ENCODE results near the gene GZMM.

The GZMM gene

GRCh38 chr19:535017-535835 is 8.6 kb upstream of the GZMM start:
- DNase-seq (ENCODE audit: low read depth) = no peak

DNA sequence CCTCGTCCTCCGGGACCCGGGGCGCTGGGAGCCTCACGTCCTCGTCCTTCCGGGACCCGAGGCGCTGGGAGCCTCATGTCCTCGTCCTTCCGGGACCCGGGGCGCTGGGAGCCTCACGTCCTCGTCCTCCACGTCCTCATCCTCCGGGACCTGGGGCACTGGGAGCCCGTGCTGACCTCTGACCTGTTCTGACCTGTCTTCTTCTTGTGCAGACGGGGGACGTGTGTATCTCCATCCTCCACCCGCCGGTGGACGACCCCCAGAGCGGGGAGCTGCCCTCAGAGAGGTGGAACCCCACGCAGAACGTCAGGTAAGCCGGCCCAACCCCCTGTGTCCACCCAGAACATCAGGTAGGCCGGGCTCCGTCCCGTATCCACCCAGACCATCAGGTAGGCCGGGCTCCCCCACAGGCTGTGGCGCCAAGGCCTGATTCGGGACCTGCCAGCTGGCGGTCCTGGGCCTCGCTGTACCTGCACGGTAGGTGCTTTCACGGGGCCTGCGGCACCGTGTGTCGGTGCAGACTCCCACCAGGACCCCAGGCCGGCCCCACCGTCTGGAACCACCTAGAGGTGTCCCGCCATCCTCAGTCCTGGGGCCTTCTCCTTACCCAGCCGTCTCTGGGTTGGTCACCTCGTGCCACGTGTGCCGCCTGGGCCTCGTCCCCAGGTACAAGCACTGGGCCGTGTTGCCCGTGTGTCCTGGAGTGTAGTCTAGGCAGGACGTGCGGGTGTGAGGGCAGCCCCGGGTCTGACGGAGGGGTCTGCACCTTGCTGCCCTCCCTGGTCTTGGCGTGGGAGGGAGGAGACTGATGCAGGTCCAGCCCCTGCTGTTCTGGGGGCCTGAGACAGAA is 7.6 kb upstream of the GZMM start:
- DNase-seq (ENCODE audit: low read depth) = no peak

DNA sequence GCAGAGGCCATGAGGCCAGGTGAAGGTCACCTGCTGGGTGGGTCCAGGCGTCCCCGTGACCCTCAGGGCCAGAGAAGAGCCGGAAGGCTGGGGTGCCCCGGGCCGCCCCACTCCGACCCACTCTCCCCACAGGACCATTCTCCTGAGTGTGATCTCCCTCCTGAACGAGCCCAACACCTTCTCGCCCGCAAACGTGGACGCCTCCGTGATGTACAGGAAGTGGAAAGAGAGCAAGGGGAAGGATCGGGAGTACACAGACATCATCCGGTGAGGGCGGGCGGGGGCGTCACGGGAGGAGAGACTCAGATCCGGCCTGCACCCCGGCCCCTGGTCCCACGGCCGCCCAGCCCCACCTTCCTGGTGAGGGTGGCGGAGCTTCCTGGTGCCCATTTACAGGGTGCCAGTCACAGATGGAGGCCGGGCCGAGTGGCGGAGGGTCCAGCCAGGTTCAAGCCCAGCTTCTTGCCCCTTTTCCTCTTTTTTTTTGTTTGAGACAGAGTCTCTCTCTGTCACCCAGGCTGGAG is 6.9 kb upstream of the GZMM start:
- DNase-seq (ENCODE audit: low read depth) = no peak

DNA sequence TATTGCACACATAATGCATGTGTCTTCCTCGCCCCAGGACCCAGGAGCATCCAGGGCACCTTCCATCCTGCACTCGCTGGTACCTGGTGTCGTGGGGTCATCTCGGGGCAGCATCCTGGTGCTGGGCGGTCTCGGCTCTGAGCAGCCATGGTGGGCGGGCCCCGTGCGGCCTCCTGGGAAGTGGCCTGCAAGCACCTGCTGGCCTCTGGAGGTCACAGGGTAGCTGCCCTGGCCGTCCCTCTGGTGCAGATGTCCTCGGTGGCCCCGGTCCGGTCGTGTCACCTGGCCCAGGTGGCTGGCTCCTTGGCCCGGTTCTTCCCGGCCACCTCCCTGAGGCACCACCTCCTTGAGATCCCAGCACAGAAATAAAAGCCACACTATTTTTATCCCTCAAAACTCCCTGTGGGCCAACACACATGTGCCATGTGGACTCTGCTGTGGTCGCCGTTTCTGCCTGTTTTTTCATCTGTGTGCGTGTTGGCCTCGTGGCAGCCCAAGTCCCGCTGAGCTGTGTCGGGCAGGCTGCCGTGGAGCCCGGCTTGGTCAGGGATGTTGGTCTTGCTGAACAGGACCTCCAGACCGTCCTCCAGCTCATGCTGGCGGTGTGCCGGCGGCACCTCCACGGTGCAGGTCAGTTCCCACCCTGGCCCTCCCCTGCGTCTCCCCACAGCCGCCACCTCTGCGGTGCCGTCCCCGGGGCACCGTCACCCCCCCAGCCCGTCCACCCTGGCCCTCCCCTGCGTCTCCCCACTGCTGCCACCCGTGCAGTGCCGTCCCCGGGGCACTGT is 5.0 kb upstream of the GZMM start:
- no peak for DNase-seq (ENCODE audit: low read depth)

DNA sequence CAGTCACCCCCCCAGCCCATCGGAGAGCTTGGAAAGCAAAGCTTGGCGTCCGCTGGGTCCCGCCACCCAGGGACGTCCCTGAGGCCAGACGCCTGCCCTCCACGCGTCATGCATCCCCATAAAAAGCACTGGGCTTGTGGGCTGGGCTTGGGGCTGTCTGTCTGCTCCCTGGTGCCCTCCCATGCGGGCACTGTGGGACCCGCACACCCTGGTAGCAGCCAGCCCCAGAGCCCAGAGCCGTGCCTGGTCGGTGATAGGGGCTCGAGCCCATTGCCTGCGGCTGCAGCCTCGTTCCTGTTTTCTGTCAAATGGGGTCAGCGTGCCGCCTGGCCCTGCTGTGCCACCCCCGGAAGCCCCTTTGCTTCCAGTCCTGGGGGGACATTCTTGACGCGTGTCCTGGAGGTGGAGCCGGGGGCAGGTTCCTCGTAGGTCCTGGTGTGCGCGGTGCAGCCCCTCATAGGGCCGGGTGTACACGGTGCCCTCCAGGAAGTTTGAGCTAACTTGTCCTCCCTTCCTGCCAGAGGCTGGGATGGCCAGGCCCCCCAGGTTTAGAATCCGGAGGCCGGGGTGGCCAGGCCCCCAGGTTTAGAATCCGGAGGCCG is 4.3 kb upstream of the GZMM start:
- DNase-seq (ENCODE audit: low read depth) = no peak

DNA sequence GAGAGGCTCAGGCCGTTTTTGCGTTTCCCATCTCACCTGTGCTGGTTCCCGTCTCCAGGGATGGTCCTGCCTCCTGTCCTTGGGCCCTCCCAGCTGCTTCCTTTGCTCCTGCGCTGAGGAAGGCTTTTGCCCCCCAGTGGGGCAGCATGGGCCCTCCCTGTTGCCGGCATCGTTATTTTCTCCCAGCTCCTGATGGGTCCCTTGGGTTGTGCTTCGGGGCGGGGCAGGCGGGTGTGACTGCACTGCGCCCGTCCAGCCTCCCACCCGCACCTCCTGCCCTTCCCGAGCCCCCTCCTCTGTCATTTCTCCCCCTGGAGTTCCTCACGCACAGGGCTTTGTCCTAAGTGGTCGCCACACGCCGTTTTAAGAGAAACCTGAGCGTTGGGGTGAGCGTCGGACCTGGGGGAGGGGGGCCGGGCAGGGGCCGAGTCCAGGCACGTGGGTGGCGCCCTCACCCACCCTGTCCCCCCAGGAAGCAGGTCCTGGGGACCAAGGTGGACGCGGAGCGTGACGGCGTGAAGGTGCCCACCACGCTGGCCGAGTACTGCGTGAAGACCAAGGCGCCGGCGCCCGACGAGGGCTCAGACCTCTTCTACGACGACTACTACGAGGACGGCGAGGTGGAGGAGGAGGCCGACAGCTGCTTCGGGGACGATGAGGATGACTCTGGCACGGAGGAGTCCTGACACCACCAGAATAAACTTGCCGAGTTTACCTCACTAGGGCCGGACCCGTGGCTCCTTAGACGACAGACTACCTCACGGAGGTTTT is 2.8 kb upstream of the GZMM start:
- no peak for DNase-seq (ENCODE audit: low read depth)

GRCh38 chr19:541699-542098 is 2.2 kb upstream of the GZMM start:
- DNase-seq (ENCODE audit: low read depth) = no peak

DNA sequence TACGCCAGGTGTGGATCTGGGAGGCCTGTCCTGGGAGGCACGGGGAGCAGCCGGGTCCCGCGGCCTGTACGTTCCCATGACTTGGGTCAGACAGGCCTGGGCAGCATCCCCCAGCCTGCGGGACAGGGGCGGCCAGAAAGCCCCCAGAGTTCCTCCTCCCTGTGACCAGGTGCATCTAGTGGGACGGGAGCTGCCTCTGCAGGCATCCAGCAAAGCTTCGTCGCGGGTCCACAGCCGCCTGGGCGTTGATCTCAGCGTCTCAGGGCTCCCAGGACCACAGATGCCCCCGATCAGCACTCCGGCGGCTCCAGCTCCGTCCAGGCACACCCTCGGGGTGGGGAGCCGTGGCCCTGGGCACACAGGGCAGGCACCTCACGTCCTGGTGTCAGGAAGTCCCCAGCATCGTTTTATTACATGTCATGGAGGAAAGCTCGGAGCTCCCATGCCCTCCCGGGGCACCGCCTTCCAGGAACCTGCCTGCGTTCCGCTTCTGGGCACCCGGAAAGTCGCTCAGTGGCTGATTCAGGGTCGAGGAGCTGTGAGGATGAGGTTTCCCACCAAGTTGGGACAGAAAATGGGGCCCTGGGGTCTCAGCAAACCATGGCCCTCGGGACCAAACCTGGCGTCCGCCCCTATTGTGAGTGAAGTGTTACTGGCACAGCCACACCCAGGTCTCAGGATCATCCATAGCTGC is 1.5 kb upstream of the GZMM start:
- DNase-seq (ENCODE audit: low read depth) = no peak

- no peak for DNase-seq (ENCODE audit: low read depth)
Observed at GRCh38 chr19:547117-547516, 3.3 kb downstream of the GZMM start.

- no peak for DNase-seq (ENCODE audit: low read depth)
Observed at GRCh38 chr19:547836-548720, 4.2 kb downstream of the GZMM start.

DNA sequence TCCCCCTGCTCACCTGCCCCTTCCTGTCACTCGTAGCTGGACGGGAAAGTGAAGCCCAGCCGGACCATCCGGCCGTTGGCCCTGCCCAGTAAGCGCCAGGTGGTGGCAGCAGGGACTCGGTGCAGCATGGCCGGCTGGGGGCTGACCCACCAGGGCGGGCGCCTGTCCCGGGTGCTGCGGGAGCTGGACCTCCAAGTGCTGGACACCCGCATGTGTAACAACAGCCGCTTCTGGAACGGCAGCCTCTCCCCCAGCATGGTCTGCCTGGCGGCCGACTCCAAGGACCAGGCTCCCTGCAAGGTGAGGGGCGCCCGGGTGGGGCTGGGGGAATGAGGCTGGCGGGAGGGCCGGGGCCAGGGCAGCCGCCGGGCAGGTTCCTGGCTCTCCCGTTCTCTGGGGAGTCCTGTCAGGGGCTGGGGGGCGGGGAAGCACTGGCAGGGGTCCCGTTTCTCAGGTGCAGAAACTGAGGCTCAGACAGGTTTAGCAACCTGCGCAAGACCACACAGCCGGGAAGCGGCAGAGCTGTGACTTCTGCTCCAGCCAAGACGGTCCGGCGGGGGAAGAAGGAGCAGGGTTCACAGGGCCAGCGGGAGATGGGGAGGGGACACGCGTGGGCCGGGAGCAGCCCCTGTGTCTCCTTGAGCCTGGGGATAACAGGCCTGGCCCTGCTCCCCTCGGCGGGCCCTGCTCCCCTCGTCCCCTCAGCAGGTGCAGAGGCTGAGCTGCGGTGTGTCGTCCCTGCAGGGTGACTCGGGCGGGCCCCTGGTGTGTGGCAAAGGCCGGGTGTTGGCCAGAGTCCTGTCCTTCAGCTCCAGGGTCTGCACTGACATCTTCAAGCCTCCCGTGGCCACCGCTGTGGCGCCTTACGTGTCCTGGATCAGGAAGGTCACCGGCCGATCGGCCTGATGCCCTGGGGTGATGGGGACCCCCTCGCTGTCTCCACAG is 5.3 kb downstream of the GZMM start:
- no peak for DNase-seq (ENCODE audit: low read depth)

GRCh38 chr19:554817-555216 is 11.0 kb downstream of the GZMM start:
- no peak for DNase-seq (ENCODE audit: low read depth)

- DNase-seq (ENCODE audit: low read depth) = no peak
Observed at GRCh38 chr19:555474-555808, 11.6 kb downstream of the GZMM start.

GRCh38 chr19:556611-557382 is 12.9 kb downstream of the GZMM start:
- no peak for DNase-seq (ENCODE audit: low read depth)

GRCh38 chr19:558770-559439 is 15.1 kb downstream of the GZMM start:
- no peak for DNase-seq (ENCODE audit: low read depth)

DNA sequence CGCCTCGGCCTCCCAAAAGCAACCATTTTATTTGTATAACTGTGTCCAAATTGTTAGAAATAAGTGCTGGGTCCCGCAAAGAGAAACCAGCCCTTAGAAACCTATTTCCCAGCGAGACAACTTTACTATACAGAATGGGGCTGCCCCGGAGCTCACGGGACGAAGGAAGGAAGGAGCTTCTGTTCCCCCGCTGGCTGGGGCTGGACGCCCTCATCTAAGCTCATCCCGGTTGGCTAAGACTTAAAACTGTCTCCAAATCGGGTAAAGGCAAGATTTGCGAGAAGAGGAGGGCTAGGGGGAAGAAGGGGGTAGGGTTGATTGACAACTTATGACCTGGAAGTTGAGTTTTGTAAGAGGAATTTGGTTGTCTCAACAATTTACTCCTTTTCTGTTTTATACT is 16.3 kb downstream of the GZMM start:
- no peak for DNase-seq (ENCODE audit: low read depth)

DNA sequence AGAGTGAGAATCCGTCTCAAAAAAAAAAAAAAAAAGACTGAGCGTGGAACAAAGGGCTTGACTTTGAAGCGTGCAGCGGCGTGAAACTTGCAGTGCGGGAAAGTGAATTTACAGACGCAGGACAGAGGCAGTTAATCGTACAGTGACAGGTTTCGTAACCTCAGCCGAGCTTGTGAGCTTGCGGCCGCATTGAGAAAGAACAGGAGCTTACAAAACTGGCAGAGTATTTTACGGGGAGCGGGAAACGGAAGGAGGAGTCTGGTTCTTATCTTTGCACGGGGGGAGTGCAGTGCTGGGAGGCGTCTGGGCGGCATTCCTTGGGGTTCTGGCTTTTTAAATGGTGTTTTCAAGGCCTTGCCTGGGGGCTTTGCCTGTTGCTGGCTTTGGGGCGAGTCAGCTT is 22.6 kb downstream of the GZMM start:
- DNase-seq (ENCODE audit: low read depth) = no peak
